ENCODE data around the gene PACSIN2. TPM values are rescaled to one million over a fixed set of nuclear protein-coding genes. Genes with fewer than 3 reads are reported as not detected.

Gene PACSIN2
- total RNA-seq, 1 experiment from 2014 or later = 60.2 TPM

GRCh38 chr22:42924436-42924835 is 90.5 kb downstream of the PACSIN2 start:
- Histone ChIP-seq H3K27me3 (ENCODE audit: control insufficient read depth, insufficient read depth, low read length) (no peaks in the 10 kb centered on the region), H3K4me1 (ENCODE audit: control insufficient read depth, insufficient read depth, low read length) (peaks cover 25% of the 10 kb centered on the region), H3K27ac (ENCODE audit: low read length) (no peak overlapping the region), H3K9me3 (ENCODE audit: control insufficient read depth, insufficient read depth, low read depth, low read length) (no peaks in the 10 kb centered on the region), H3K4me3 (ENCODE audit: low read depth in 2 of 2, low read length in 2 of 2) (no peak overlapping the region), H3K36me3 (ENCODE audit: control insufficient read depth, insufficient read depth, low read length) (no peaks in the 10 kb centered on the region; the same call in 1 of the 2 replicates)
- TF ChIP-seq CTCF (IDR thresholded peaks at IDR 0.05) = no peak
- no peak for TF ChIP-seq TCF7L2 (IDR thresholded peaks at IDR 0.05; ENCODE audit: low read depth, low read length)
- no peak for TF ChIP-seq REST (IDR thresholded peaks at IDR 0.05; ENCODE audit: insufficient read depth in 1 of 2, low read depth in 2 of 2, low read length in 1 of 2)
- TF ChIP-seq POLR2AphosphoS5 (IDR thresholded peaks at IDR 0.05; ENCODE audit: low read depth, low read length) = no peak
- no peak for TF ChIP-seq SIN3A (IDR thresholded peaks at IDR 0.05; ENCODE audit: borderline replicate concordance, insufficient read depth, low read depth, low read length)
- in situ Hi-C loops (cut with HindIII; ENCODE audit: low pct_unique_long_range_greater_than_20kb, low sequenced_read_pairs) = no loop called here
- POLR2A ChIA-PET = no interaction called here
- CTCF ChIA-PET = no interaction called here
- DNase-seq (ENCODE audit: low read depth, low spot score) (no peak), ATAC-seq (no peak)
- BruUV-seq (replicated peaks) = no TSS peak
- intact Hi-C loops (cut with micrococcal nuclease; ENCODE audit: unreplicated experiment) = no loop called here

- in situ Hi-C loops (cut with HindIII; ENCODE audit: low pct_unique_long_range_greater_than_20kb, low sequenced_read_pairs) (no loop called here), intact Hi-C loops (cut with micrococcal nuclease; ENCODE audit: unreplicated experiment) (no loop called here)
- H3K36me3 ChIP-seq (ENCODE audit: control insufficient read depth, insufficient read depth, low read length) = no peaks in the 10 kb centered on the region
- ChIA-PET CTCF (no interaction called here), POLR2A (interaction anchor here (0.6 to 1.1 kb wide), 2 partner anchors 53 to 93 kb away, joined by 3 to 4 read pairs; no protein-coding TSS in a partner anchor)
- DNase-seq (ENCODE audit: low read depth, low spot score) = no peak
- peaks cover 25% of the 10 kb centered on the region for H3K4me1 ChIP-seq (ENCODE audit: control insufficient read depth, insufficient read depth, low read length)
- H3K9me3 ChIP-seq (ENCODE audit: control insufficient read depth, insufficient read depth, low read depth, low read length) = no peaks in the 10 kb centered on the region
- H3K4me3 ChIP-seq (ENCODE audit: low read depth in 2 of 2, low read length in 2 of 2) = no peak overlapping the region
- H3K27me3 ChIP-seq (ENCODE audit: control insufficient read depth, insufficient read depth, low read length) = no peaks in the 10 kb centered on the region
- BruUV-seq (replicated peaks) = no TSS peak
- H3K27ac ChIP-seq (ENCODE audit: low read length) = peak overlapping the region; percentile 51
- no peak for ATAC-seq
- TF ChIP-seq TCF7L2 (IDR thresholded peaks at IDR 0.05; ENCODE audit: low read depth, low read length) = no peak
- TF ChIP-seq REST (IDR thresholded peaks at IDR 0.05; ENCODE audit: insufficient read depth in 1 of 2, low read depth in 2 of 2, low read length in 1 of 2) = no peak
- TF ChIP-seq POLR2AphosphoS5 (IDR thresholded peaks at IDR 0.05; ENCODE audit: low read depth, low read length) = no peak
- no peak for TF ChIP-seq SIN3A (IDR thresholded peaks at IDR 0.05; ENCODE audit: borderline replicate concordance, insufficient read depth, low read depth, low read length)
- no peak for TF ChIP-seq CTCF (IDR thresholded peaks at IDR 0.05)
These were observed 92.4 kb downstream of the PACSIN2 start for GRCh38 chr22:42922374-42923191.
